ENCODE data around the gene GLIS2. TPM values are rescaled to one million over a fixed set of nuclear protein-coding genes. Genes with fewer than 3 reads are reported as not detected.

GLIS2 gene
- polyA plus RNA-seq: 0.08 TPM in 1 of 2 replicates, not detected in the other

GRCh38 chr16:4315186-4316107 lies at the start of gene GLIS2:
TSS of gene GLIS2 (plus strand) at chr16:4316067. CDS start at chr16:4332281, 16,214 bp downstream.

GRCh38 chr16:4350787-4351659 lies 35.2 kb downstream of the GLIS2 start, which contains the start of gene PAM16:
TSS of gene PAM16 (minus strand) at chr16:4351321. CDS start at chr16:4351234, 87 bp downstream.

GRCh38 chr16:4371357-4372000 lies 55.6 kb downstream of the GLIS2 start, which contains the start of gene VASN:
TSS of gene VASN (plus strand) at chr16:4371848. CDS start at chr16:4380878, 9,030 bp downstream.

Other genes starting within 250 kb of the GLIS2 start
- gene ADCY9, start 199.6 kb upstream of the GLIS2 start, polyA plus RNA-seq: 0.08 and 0.50 TPM in 2 replicates
- not detected in 2 replicates for gene SRL, start 74.0 kb upstream of the GLIS2 start, polyA plus RNA-seq
- 0.34 and 0.40 TPM in 2 replicates for gene TFAP4, start 43.0 kb upstream of the GLIS2 start, polyA plus RNA-seq
- gene PAM16, start 35.3 kb downstream of the GLIS2 start, polyA plus RNA-seq: 48.1 and 61.9 TPM in 2 replicates
- 0.11 TPM in 1 of 2 replicates, not detected in the other for gene VASN, start 55.8 kb downstream of the GLIS2 start, polyA plus RNA-seq
- 0.38 and 0.95 TPM in 2 replicates for gene CORO7, start 100.5 kb downstream of the GLIS2 start, polyA plus RNA-seq
- gene DNAJA3, start 109.8 kb downstream of the GLIS2 start, polyA plus RNA-seq: 22.6 and 28.8 TPM in 2 replicates
- 13.5 and 17.8 TPM in 2 replicates for gene NMRAL1, start 158.6 kb downstream of the GLIS2 start, polyA plus RNA-seq
- gene HMOX2, start 160.3 kb downstream of the GLIS2 start, polyA plus RNA-seq: 109 and 149 TPM in 2 replicates
- 32.6 and 51.1 TPM in 2 replicates for gene CDIP1, start 222.7 kb downstream of the GLIS2 start, polyA plus RNA-seq
- not detected in 2 replicates for gene C16orf96, start 240.3 kb downstream of the GLIS2 start, polyA plus RNA-seq